DND-41 (cell line): ENCODE results near the gene MED6.

Source experiments
- ATAC-seq: fragments of 200-7000 bp; cut with Tn5 transposase; 3 replicates; pipeline ENCODE4 v1.9.1; 2021; ENCODE audit warnings: low read depth; ENCODE audit not compliant: insufficient read depth
- DNase-seq: peaks from one replicate; pipeline ENCODE4 v3.0.0-alpha.2; 2020
- H2AFZ ChIP-seq: 2 replicates; pipeline ENCODE4 v1.6.0; 2012; ENCODE audit warnings: low read depth, low read length
- H3K27ac ChIP-seq: 2 replicates; pipeline ENCODE4 v1.5.1; 2012; ENCODE audit warnings: low read length, inconsistent platforms
- H3K27me3 ChIP-seq: fragments of 200-600 bp; sonication (generic); 2 replicates; pipeline ENCODE4 v1.6.0; 2012; ENCODE audit warnings: low read length, mild to moderate bottlenecking, inconsistent platforms; ENCODE audit not compliant: insufficient read depth, poor library complexity
- H3K36me3 ChIP-seq: 2 replicates; pipeline ENCODE4 v1.5.1; 2012; ENCODE audit warnings: low read length, inconsistent platforms; ENCODE audit not compliant: insufficient read depth
- H3K4me1 ChIP-seq: 2 replicates; pipeline ENCODE4 v1.5.1; 2012; ENCODE audit warnings: mild to moderate bottlenecking, low read length; ENCODE audit not compliant: insufficient read depth
- H3K4me2 ChIP-seq: 2 replicates; pipeline ENCODE4 v1.6.0; 2012; ENCODE audit warnings: mild to moderate bottlenecking, moderate library complexity, low read length, inconsistent platforms; ENCODE audit not compliant: insufficient read depth
- H3K4me3 ChIP-seq, 2 experiments: fragments of 200-600 bp in 1 of 2; shearing (Covaris generic) in 1 of 2; 2 replicates each; pipeline ENCODE4 v1.5.1; 2012 to 2016; ENCODE audit warnings: inconsistent platforms in 2 of 2, low read length in 2 of 2, mild to moderate bottlenecking in 2 of 2, low read depth in 1 of 2, moderate library complexity in 1 of 2
- H3K79me2 ChIP-seq: 2 replicates; pipeline ENCODE4 v1.6.0; 2012; ENCODE audit warnings: low read length, inconsistent platforms; ENCODE audit not compliant: insufficient read depth
- H3K9ac ChIP-seq: 2 replicates; pipeline ENCODE4 v1.6.0; 2012; ENCODE audit warnings: low read depth, mild to moderate bottlenecking, inconsistent platforms, low read length, moderate library complexity
- H3K9me3 ChIP-seq: 2 replicates; pipeline ENCODE4 v1.5.1; 2012; ENCODE audit warnings: low read length, moderate library complexity, mild to moderate bottlenecking, inconsistent platforms; ENCODE audit not compliant: insufficient read depth, severe bottlenecking
- H4K20me1 ChIP-seq: 2 replicates; pipeline ENCODE4 v1.6.0; 2012; ENCODE audit warnings: low read length; ENCODE audit not compliant: insufficient read depth
- EZH2 ChIP-seq: IDR thresholded peaks from 3 replicates; pipeline ENCODE4 v1.6.1; 2012; ENCODE audit warnings: borderline replicate concordance, low read depth, mild to moderate bottlenecking, moderate library complexity, low read length, inconsistent platforms; ENCODE audit not compliant: severe bottlenecking
- TF ChIP-seq, protein P1 (sequence below): IDR thresholded peaks from 2 replicates; pipeline ENCODE4 v1.5.1; 2012; ENCODE audit warnings: borderline replicate concordance, low read length, moderate library complexity, mild to moderate bottlenecking; ENCODE audit not compliant: poor library complexity, severe bottlenecking; ENCODE audit errors: extremely low read depth

The MED6 gene

DNA sequence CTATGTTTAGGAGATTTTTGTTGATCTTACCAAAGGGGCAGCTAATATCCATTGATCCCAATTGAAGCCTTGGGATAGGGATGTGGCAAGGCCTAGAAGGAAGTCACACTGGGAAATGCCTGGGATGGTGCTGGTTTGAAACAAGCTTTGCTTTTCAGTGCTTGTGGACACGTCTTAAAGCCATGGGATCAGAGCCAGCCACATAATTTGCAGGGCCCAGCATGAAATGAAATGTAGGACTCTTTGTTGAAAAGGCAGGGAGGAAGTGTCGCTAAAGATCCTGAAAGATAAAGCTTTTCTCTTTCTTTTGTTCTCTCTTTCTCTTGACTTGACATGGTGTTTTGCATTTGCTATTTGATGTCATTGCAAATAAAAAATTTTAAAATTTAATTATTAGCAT, 46.2 kb upstream of the MED6 start:
- no peaks in the 10 kb centered on the region for H3K36me3 ChIP-seq

DNA sequence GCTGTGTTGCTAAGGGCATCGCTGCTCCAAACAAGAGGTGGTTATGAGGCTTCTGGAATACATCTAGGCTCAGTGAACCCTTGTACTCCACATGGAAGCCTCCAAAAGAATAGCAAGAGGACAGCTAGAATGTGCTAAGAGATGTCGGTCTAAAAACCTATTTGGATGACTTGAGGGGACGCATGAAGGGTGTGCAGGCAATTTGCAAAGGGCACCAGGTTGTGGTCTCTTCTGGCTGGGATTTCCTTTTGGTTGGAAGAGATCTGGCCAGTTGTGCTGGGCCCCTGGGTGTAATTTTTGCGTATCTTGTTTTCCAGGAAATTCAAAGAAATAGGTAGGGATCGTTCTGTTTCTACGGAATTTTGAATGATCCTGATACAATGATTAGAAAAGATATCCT, 45.4 kb upstream of the MED6 start:
- H3K9ac ChIP-seq, result no peak overlapping the region
- H3K4me3 ChIP-seq, result no peak overlapping the region
- no peaks in the 10 kb centered on the region for H3K9me3 ChIP-seq
- TF ChIP-seq, protein P1, sequence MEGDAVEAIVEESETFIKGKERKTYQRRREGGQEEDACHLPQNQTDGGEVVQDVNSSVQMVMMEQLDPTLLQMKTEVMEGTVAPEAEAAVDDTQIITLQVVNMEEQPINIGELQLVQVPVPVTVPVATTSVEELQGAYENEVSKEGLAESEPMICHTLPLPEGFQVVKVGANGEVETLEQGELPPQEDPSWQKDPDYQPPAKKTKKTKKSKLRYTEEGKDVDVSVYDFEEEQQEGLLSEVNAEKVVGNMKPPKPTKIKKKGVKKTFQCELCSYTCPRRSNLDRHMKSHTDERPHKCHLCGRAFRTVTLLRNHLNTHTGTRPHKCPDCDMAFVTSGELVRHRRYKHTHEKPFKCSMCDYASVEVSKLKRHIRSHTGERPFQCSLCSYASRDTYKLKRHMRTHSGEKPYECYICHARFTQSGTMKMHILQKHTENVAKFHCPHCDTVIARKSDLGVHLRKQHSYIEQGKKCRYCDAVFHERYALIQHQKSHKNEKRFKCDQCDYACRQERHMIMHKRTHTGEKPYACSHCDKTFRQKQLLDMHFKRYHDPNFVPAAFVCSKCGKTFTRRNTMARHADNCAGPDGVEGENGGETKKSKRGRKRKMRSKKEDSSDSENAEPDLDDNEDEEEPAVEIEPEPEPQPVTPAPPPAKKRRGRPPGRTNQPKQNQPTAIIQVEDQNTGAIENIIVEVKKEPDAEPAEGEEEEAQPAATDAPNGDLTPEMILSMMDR, result no peak
- TF ChIP-seq EZH2, result no peak
- no peak for ATAC-seq
- no peak for DNase-seq
- H4K20me1 ChIP-seq, result peaks cover 6% of the 10 kb centered on the region; the same call in 1 of the 2 replicates
- H2AFZ ChIP-seq, result no peak overlapping the region
- H3K79me2 ChIP-seq, result no peaks in the 10 kb centered on the region
- H3K27ac ChIP-seq, result no peak overlapping the region
- no peaks in the 10 kb centered on the region for H3K36me3 ChIP-seq
- H3K4me2 ChIP-seq, result no peak overlapping the region
- peaks cover 17% of the 10 kb centered on the region for H3K4me1 ChIP-seq
- H3K27me3 ChIP-seq, result peaks cover 42% of the 10 kb centered on the region

More for the DNA sequence above, 46.2 kb upstream of the MED6 start:
- no peak overlapping the region for H3K9ac ChIP-seq
- no peak for ATAC-seq
- no peak overlapping the region for H3K4me2 ChIP-seq
- TF ChIP-seq, protein P1, result no peak
- TF ChIP-seq EZH2, result no peak
- H3K27ac ChIP-seq, result no peak overlapping the region
- H4K20me1 ChIP-seq, result 0 out of 2 replicates have a peak, but pooled peaks cover 5% of the 10 kb centered on the region
- no peaks in the 10 kb centered on the region for H3K79me2 ChIP-seq
- H3K4me1 ChIP-seq, result peaks cover 10% of the 10 kb centered on the region
- no peak overlapping the region for H2AFZ ChIP-seq
- H3K9me3 ChIP-seq, result no peaks in the 10 kb centered on the region
- H3K27me3 ChIP-seq, result peaks cover 34% of the 10 kb centered on the region
- DNase-seq, result no peak
- H3K4me3 ChIP-seq, result no peak overlapping the region

DNA sequence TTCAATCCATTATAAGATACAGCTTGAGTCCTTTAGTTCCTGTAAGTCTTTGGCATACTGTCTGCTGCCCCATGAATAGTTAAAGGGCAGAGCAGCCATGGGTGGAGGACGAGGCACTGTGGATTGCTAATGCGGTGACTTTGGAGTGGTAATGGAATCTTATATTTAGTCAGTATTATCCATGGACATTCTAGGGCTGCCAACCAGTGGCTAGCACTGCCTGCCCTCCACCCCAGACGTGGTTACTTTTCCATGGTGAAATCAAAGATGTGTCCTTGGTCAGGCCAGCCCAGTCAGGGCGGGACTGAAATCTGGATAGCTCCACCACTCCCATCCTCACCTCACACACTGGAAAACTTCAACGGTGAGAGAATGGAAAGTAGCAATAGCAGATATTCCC, 43.5 kb upstream of the MED6 start:
- H4K20me1 ChIP-seq, result peaks cover 7% of the 10 kb centered on the region; the same call in 1 of the 2 replicates
- H3K4me3 ChIP-seq, result no peak overlapping the region
- H3K9me3 ChIP-seq, result no peaks in the 10 kb centered on the region
- no peaks in the 10 kb centered on the region for H3K79me2 ChIP-seq
- H3K27me3 ChIP-seq, result peaks cover 61% of the 10 kb centered on the region
- peaks cover 20% of the 10 kb centered on the region for H3K4me1 ChIP-seq
- no peak overlapping the region for H3K27ac ChIP-seq
- TF ChIP-seq EZH2, result no peak
- no peak overlapping the region for H2AFZ ChIP-seq
- no peak overlapping the region for H3K9ac ChIP-seq
- no peak for ATAC-seq
- H3K4me2 ChIP-seq, result no peak overlapping the region
- DNase-seq, result no peak
- H3K36me3 ChIP-seq, result no peaks in the 10 kb centered on the region

DNA sequence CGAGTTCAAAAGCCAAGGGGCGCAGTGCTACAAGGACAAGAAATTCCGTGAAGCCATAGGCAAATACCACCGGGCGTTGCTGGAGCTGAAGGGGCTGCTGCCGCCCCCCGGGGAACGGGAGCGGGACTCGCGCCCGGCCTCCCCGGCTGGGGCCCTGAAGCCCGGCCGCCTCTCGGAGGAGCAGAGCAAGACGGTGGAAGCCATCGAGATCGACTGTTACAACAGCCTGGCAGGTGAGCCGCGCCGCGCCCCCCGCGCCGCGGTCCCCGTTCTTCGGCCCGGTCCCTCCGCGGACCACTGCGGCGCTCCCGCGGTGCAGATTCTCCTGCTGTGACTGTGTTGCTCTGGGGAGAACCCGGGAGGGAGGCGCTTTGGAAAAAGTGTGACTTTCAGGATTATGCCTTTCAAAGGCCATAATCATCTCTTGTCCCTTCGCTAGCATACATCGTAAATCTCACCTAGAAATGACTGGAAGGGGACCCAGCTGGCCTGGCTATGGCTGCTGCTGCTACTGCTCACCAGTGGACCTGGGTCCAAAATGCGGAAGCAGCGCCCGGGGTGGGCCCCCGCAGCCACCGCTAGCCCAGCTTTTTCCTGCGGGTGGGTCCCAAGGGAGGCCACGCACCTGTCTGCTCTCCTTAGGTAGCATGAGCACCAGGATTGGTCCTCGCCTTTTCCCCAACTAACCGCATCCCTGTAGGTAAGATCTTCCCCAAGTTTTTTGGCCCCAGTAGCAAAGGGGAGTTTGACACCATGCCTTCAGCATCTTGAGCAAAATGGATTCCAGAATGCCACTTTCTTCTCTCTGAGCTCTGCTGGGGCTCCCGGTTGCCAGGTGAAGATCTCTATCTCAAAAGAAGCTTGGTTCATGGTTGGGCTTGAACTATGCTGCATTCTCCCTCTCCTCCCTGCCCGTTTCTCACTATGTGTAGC, 42.1 kb upstream of the MED6 start:
- H3K27me3 ChIP-seq, result peaks cover 62% of the 10 kb centered on the region
- H2AFZ ChIP-seq, result peak overlapping the region; percentile 74
- ATAC-seq (peak; percentile 61), DNase-seq (peak; percentile 33)
- H3K9me3 ChIP-seq, result no peaks in the 10 kb centered on the region
- H3K4me1 ChIP-seq, result peaks cover 20% of the 10 kb centered on the region
- no peaks in the 10 kb centered on the region for H3K79me2 ChIP-seq
- H3K27ac ChIP-seq, result no peak overlapping the region
- peak overlapping the region; percentile 76 for H3K4me2 ChIP-seq
- TF ChIP-seq EZH2, result peak; percentile 100
- TF ChIP-seq, protein P1, result no peak
- H4K20me1 ChIP-seq, result peaks cover 7% of the 10 kb centered on the region; the same call in 1 of the 2 replicates
- H3K9ac ChIP-seq, result peak overlapping the region; percentile 53
- H3K4me3 ChIP-seq, result peak overlapping the region; percentile 27 to 66; a peak in 3 of 4 replicates
- H3K36me3 ChIP-seq, result no peaks in the 10 kb centered on the region
